Right lung (tissue), 5 donors: ENCODE data around the gene ARFGAP1. TPM values are rescaled to one million over a fixed set of nuclear protein-coding genes. Genes with fewer than 3 reads are reported as not detected.
"Not testable (repeated sequence)": the region's sequence is repeated elsewhere in the genome, so short reads cannot be mapped to it uniquely, and the experiment has no call there.

Source experiments
- DNase-seq, 2 donors: peaks; one replicate each; pipeline ENCODE4 v3.0.0-alpha.2; 2013
- polyA plus RNA-seq, 5 donors: library from polyadenylated mRNA; unstranded; fragments of 120-200 nt; gene quantifications; one replicate each; pipeline versions ENCODE4 v1.2.1 to v1.2.3, GENCODE V29; 2013; ENCODE audit warnings: inconsistent platforms in 1 of 5, low replicate concordance in 1 of 5; ENCODE audit not compliant: insufficient read length in 5 of 5, insufficient read depth in 1 of 5

Gene ARFGAP1
- polyA plus RNA-seq, 5 donors = 50.4 to 83.7 (median 64.2) TPM

DNA sequence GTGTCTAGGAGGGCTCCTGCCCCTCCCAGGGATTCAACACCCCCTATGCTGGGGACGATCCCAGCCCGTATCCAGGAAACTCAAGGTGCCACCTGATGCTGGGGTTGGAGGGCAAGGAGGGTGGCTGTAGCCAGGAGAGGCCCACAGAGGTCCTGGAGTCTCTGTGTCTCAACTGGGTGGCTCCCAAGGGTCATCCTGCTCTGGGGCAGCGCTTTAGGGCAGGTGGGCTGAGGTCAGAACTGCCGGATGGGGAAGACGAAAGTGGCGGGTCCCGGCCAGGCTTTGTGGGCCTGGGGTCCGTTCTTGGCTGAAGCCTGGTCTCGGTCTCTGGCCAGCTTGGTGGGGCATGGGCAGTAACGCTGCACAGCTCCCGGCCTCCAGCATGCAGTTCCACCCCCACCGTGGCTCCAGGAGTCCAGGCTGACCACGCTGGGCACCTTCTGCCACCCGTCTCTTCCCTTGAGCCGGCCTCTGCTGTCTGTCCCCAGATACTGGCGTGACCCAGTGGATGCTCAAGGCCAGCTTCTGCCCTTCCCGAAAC, 17.6 kb downstream of the ARFGAP1 start:
- DNase-seq = no peak

DNA sequence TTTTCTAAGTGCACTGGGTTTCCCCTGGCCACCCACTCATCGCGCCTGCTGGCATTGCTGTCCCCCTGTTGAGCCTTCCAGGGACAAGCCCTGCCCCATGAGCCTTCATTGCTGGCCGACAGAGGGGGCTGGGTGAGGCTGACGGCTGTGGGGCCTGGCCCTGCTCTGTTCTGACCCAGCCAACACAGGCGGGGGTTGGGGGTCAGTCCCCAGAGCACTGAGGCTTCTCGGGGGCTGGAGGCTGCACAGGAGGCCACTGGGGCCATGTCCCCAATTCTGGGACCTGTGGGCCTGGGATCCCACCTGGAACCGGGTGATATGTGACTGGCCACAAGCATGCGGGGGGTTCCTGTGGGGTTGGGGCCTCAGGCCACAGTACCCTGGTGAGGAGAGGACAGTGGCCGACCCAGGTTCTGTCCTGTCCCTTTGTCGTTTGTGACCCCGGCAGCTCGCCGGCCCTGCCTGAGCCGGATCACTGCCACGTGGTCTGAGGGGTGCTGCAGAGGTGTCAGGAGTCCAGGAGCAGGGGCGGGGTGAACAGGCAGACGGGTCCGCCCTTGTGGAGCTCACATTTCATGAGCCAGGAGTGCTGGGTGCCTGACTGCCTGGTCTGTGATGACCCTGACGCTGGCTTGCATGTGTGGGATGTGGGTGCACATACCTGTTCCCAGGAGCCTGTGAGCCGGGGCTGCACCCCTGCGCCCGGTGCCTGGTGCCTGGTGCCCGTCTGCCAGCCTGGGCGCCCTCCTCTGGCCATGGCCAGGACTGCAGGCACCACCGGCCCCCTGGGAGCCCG, 18.3 kb downstream of the ARFGAP1 start:
- no peak for DNase-seq

DNA sequence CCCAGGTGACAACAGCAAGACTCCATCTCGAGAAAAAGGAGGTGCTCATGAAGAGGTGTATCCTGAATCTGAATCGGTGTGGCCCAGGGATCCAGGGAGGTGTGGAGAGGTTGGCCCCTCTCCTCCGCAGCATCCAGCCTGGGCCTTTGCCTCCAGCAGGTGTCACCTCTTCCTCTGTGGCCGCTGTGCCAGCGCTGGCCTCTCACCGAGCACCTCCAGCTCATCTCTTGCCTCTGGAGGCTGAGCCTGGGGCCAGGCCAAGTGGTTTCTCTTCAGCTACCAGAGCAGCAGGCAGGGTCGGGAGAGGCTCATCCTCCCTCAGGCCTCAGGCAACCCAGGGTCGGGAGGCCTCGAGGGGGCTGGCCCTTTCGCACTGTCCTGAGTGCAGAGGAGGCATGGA, 19.2 kb downstream of the ARFGAP1 start:
- DNase-seq = no peak

DNA sequence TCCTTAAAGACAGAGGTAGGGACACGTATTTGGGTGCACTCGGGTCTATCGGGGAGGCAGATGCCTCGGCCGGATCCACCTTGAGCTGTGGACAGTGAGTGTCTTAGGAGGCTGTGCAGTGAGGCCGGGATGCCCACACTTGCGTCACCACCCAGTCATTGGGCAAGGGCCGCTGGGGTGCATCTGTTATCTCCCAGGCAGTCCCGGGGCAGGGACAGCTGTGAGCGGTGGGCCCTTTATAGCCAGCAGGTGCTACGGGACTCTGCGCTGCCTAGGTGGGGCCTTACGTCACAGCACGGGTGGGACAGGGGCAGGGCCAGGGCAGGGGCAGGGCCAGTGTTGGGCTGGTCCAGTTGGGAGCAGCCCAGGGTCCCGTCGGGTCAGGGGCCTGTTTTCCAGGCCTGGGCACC, 19.7 kb downstream of the ARFGAP1 start:
- no peak for DNase-seq

DNA sequence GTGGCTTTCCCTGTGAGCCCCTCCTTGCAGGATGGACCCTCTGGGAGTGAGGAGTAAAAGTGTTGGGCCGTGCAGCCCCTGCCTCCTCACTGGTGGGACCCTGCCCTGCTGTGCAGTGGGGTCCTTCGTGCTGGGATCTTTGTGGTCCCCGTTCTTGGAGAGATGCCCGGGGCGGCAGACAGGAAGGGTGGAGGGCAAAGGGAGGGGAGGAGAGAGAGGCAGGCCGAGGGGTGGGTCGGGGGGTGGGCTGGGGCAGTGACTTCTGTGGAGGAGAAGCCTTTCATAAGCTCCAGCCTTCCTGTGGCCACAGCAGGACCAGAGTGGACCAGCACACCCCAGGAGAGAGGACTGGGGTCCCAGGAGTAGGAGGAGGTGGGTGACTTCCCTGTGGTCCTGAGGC, 20.3 kb downstream of the ARFGAP1 start, which contains the start of gene COL20A1:
COL20A1 (plus strand) TSS at position 283 of the 400 bp plus-strand sequence. CDS start 1,922 bp downstream, outside the sequence.
- DNase-seq = no peak

DNA sequence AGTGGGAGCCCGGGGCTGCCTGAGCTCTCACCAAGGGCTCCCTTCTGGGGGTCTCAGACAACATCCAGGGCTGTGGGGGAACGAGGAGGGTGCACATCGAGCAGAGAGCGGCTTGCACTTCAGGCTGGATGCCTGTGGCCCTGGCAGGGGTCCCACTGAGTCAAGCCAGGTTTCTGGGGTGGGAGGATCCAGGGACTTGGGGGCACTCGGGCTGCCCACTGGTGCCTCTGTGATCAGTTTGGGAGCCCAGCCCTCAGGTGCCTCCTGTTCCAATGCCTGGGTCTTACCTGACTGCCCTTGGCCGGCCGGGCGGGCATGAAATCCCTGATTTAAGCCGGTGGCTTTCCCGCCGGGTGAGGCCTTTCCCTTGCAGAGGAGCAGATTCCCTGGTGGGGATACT, 20.8 kb downstream of the ARFGAP1 start:
- DNase-seq = no peak

DNA sequence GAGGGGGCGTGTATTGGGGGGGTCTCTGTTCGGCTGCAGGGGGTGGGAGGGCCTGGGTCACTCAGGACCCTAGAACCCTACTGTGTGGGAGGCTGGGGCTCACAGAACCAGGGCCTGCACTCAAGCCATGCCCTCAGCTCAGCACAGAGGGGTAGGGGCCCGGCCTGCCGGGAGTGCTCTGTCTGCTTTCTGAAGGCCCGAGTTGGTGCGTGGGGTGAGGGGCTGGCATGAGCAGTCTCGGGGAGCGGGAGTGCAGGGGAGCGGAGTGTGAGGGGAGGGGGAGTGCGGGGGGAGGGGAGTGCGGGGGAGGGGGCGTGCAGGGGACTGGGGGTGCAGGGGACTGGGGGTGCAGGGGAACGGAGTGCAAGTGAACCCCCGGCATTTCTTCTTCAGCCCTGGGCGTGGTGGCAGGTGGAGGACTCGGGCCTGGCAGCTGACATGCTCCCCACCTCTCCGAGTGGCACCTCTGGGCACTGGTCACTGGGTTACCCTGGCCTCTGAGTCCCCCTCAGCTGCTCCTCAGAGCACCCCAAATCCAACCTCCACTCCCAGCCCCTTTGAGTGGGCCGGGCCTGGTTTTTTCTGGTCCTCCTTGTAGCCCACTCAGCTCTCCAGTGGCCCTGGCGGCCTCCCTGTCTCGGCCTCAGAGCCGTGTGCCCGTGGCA, 21.4 kb downstream of the ARFGAP1 start:
- DNase-seq = no peak

DNA sequence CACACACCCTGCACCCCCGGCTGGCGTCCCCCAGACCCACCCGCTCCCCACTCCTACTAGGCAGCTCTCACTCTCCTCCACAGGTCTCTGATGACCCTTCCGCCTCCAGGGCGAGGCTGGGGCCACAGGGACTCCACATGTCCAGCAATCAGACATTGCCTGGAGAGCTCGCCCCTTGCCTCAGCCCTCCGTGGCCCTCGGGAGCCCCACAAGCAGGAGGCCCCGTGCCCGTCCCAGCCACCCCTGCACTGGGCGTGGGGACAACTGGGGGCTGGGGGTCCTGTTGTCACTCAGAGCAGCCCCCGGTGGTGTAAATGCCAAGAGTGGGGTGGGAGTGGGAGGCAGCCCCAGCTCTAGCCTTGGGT, 21.9 kb downstream of the ARFGAP1 start:
- no peak for DNase-seq

DNA sequence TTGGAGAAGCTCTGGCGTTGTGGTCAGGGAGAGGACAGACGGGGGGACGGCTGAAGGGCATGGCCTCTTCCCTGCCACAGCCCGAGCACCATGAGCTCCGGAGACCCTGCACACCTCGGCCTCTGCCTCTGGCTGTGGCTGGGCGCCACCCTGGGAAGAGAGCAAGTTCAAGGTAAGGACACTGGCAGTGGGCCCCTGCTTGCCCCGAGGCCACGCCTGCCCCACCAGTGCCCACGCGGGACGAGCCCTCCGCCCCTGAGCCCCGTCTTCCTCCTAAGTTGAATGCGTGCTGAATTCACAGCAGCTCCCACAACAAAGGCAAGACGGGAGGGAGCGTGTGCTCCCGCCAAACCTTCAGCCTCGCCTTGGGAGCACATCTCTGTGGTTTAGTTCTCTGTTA, 22.4 kb downstream of the ARFGAP1 start:
- DNase-seq = no peak

DNA sequence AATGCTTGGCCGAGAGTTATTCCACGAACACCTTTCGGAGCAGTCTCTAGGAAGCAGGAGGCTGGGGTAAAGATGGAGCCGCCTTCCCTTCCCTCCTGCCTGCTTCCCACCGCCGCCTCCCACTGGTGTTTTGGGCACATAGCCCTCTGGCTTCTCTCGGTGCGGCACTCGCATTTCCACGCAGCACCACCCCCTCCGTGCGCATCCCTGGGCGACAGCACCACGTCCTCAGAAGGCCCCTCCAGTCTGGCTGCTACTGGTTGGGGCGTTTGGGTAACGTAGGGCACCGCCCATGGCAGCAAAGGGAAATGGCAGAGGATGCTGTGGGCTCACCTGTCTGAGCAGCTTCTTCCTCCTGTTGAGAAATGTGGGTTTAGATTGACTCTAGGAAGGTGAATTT, 22.8 kb downstream of the ARFGAP1 start:
- no peak for DNase-seq

DNA sequence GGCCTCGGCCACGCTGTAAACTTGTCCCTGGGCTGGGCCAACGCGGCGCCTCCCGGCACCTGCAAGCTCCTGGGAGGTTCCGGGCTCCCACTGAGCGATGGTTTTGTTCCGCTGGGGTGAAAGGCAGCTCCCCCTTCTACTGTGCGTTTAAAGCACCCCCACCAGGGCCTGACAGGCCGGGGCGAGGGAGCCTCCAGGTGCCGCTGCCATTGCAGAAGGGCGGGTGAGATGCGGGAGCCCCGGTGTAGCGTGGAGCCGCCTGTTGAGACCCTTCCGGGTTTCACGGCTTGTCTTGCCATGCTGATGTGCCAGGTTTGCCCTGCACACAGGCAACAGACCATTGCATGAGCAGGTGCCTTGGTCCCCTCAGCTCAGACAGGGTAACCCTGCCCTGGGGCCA, 23.2 kb downstream of the ARFGAP1 start:
- DNase-seq = no peak

DNA sequence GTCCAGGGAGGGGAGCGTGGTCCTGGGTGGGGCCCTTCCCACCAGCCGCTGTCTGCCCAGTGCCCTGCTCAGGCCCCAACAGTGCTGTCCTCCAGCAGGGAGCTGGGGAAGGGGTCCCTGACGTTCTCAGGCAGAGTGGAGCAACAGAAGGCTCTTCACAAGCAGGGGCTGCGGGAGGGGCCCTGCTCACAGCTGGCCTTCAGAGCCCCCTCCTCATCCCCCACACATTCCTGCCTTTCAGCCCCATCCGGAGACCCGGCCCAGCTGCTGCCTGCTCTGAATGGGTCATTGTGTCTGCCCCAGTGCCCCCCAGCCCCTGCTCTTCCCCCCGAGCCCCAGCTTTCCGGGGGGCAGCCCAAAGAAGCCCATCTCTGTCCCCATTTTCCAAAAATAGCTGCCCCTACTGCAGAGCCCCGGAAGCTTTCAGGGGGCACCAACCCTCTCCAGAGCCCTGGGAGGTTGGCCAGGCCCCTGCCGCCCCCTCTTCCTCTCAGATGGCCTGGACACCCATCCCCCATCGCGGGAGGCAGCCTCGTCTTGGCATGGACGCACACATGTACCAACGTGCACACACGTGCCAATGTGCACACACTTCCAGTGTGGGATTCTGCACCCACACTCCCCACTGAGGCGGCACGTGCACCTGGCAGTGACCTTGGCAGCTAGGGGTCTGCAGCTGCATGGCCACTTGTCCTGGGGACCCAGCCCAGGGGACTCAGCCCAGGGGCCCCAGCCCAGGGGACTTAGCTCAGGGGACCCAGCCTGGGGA, 24.1 kb downstream of the ARFGAP1 start:
- no peak for DNase-seq

DNA sequence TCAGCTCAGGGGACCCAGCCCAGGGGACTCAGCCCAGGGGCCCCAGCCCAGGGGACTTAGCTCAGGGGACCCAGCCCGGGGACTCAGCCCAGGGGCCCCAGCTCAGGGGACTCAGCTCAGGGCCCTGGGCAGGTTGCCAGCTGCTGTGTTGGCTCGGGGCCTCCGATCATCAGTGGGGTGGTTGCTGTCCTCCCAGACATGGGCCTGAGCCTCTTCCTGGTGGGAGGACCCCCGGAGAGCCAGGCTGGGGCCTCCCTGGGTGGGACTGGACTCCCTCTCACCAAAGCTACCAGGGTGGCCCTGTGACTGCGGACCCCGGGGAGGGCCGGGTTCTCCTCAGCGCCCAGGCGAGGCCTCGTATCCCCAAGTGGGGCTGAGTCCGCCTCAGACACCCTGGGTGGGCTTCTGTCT, 24.8 kb downstream of the ARFGAP1 start:
- no peak for DNase-seq

DNA sequence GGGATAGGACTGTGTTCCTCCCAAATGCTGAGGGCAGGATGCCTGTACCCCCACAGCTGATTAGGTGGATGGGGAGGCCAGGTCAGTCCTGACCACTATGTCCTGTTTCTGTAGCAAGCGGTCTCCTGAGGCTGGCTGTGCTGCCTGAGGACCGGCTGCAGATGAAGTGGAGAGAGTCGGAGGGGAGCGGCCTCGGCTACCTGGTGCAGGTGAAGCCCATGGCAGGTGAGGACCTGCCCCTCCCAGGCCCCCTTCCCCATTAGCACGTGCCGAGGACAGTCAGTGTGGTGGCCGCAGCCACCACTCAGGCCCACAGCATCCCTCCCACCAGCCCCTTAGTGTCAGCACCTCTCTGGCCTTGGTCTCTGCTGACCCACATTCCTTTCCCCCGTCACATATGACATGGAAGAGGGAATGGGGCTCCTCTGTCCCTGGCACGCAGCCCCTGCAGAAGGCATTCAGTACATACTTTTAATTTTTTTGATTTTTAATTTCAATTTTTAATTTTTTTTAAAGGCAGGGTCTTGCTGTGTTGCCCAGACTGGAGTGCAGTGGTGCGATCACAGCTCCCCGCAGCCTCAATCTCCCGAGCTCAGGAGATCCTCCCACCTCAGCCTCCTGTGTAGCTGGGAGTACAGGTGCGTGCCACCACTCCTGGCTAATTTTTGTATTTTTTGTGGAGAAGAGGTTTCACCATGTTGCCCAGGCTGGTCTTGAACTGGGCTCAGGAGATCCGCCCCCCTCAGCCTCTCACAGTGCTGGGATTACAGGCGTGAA, 25.4 kb downstream of the ARFGAP1 start:
- DNase-seq = no peak

DNA sequence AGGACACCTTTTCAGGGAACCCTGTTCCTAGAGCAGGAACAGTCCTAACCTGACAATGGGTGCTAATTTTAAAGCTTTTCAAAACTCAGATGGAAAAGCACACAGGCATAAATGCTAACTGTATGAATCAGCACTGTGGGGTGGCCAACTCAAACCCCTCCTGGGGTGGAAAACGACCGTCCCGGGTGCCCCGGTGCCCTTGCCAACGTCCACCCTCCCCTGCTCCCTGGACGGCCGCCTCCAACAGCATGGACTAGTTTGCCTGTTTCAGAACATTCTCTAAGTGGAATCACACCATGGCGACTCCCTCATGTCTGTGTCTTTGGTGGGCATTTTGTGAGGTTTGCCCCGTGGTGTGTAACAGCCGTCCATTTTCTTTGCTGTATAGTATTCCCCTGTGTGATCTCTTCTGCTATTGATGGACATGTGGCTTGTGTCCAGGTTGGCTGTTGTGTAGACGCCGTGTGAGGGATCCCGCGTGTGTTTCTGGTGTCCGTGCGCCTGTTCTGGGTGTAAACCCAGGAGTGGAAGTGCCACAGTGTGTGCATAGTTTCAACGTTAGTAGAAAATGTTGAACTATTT, 26.2 kb downstream of the ARFGAP1 start:
- no peak for DNase-seq

DNA sequence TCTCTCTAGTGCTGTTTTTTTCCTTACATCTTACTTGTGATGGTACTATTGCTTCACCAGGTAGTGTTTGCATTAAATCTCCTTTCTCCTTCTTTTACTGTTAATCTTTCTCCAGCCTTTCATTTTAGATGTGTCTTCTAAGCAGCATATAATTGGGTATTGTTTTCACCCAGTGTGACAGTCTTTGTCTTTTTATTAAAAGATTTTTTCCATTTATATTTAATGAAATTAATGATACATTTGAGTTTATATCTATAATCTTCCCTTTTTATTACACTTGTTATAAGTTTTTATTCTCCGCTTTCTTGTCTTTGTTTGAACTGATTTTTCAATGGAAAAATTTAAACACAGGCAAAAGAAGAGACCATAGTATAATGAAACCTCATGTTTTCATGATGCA, 29.1 kb downstream of the ARFGAP1 start:
- DNase-seq = no peak

DNA sequence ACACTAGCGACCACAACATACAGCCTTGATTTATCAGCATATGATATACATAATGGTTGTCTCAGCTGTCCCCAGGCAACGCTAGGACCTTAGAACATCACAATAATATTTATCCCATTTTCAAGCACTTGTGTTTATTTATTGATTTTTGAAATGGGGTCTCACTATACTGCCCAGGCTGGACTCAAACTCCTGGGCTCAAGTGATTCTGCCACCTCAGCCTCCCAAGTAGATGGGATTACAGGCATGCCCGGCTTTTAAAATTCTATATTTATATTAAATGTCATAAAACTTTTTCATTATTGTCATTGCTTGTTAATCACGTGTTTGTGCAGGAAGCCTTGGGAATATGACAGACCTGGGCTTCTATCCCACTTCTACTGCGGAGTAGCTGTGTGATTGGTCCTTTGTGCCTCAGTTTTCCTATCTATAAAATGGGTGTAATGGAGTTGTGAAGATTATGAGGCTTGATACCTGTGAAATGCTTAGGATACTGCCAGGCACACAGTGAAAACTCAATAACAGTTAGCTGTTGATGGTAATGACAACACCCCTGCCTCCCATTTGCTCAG, 30.6 kb downstream of the ARFGAP1 start:
- DNase-seq = no peak

DNA sequence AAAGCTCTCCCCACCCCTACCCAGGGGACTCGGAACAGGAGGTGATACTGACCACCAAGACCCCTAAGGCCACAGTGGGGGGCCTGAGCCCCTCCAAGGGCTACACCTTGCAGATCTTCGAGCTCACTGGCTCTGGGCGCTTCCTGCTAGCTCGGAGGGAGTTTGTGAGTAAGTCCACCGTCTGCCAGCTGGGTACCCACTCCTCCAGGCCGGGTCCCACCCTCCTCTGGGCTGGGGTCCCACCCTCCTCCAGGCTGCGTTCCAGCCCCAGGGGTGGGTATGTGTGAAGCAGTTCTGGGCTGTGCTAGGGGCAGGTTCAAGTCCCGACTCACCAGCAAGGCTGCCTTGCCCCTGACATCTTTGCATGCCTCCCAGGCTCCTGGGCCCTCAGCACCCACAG, 32.8 kb downstream of the ARFGAP1 start:
- DNase-seq = no peak

DNA sequence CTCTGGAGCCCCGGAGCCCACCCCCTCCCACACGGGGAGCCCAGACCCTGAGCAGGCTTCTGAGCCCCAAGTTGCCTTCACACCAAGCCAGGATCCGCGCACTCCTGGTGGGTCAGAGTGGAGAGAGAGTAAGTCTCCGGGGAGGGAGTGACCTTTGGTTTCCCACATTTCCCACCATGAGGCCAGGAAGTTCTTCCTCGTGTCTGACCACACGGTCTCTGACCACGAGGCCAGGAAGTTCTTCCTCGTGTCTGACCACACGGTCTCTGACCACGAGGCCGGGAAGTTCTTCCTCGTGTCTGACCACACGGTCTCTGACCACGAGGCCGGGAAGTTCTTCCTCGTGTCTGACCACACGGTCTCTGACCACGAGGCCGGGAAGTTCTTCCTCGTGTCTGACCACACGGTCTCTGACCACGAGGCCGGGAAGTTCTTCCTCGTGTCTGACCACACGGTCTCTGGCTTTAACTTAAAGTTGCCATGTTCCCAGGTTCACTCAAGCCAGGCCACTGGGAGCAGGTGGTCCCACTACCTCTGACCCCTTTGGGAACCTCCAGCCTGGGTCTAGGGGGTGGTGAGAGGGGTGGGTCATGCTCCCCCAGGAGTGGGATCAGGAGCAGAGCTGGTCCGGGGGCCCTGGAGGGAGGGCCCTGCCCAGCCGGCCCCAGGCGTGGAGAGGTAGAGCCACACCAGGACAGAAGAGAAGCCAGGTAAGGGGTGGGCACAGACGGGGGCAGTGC, 33.5 kb downstream of the ARFGAP1 start:
- not testable (repeated sequence) for DNase-seq
